ENCODE results near the gene ALAS1.

ALAS1 gene

DNA sequence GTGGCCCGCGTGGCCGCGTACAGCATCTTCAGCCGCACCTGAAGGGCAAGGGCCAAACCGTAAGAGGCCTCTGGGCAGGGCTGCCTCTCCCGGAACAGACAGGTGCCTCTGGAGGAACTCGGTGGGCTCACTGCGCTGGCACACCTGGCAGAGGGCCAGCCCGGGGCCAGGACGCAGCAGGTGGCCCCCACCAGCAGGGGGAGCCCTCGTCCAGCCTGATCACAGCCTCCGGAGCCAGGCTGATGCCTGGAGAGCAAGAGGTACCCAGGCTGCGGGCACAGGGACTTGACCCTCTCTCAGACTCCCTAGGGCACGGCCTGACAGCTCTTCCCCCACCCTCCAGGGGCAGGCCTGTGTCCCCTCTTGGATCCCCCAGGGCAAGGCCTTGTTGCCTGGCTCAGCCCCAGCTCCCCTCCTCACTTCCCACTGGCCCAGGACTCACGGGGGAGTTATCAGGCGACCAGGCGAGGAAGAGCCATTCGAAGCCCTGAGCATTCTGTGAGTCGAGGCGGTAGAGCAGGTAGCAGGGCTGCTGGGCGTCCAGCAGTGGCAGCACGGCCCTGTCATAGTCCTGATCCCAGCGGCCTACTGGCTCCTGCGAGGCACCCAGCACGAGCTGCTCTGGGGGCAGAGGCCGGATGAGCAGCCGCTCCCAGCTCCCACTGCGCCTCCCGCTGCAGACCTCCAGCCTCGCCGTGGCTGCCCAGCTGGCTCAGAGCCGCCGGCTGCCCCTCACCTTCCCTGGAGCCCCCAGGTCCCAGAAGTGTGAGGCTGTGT is 33.7 kb downstream of the ALAS1 start:
- no peak for DNase-seq (ENCODE audit: low read depth, low spot score)
- ChIA-PET CTCF (interaction anchor here (0.8 to 14.4 kb wide), 17 partner anchors 8 to 111 kb away, joined by 3 to 336 read pairs (median 4); partner anchors contain the start of gene TLR9), POLR2A (interaction anchor here (0.7 kb wide), 1 partner anchor 53 kb away, joined by 3 read pairs; no protein-coding TSS in a partner anchor)
- TF ChIP-seq, protein P1, sequence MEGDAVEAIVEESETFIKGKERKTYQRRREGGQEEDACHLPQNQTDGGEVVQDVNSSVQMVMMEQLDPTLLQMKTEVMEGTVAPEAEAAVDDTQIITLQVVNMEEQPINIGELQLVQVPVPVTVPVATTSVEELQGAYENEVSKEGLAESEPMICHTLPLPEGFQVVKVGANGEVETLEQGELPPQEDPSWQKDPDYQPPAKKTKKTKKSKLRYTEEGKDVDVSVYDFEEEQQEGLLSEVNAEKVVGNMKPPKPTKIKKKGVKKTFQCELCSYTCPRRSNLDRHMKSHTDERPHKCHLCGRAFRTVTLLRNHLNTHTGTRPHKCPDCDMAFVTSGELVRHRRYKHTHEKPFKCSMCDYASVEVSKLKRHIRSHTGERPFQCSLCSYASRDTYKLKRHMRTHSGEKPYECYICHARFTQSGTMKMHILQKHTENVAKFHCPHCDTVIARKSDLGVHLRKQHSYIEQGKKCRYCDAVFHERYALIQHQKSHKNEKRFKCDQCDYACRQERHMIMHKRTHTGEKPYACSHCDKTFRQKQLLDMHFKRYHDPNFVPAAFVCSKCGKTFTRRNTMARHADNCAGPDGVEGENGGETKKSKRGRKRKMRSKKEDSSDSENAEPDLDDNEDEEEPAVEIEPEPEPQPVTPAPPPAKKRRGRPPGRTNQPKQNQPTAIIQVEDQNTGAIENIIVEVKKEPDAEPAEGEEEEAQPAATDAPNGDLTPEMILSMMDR (IDR thresholded peaks at IDR 0.05; ENCODE audit: insufficient read depth, low read length, missing control alignments) = peak; percentile 82
- H3K4me3 ChIP-seq (ENCODE audit: low read depth, low read length) = no peak overlapping the region

DNA sequence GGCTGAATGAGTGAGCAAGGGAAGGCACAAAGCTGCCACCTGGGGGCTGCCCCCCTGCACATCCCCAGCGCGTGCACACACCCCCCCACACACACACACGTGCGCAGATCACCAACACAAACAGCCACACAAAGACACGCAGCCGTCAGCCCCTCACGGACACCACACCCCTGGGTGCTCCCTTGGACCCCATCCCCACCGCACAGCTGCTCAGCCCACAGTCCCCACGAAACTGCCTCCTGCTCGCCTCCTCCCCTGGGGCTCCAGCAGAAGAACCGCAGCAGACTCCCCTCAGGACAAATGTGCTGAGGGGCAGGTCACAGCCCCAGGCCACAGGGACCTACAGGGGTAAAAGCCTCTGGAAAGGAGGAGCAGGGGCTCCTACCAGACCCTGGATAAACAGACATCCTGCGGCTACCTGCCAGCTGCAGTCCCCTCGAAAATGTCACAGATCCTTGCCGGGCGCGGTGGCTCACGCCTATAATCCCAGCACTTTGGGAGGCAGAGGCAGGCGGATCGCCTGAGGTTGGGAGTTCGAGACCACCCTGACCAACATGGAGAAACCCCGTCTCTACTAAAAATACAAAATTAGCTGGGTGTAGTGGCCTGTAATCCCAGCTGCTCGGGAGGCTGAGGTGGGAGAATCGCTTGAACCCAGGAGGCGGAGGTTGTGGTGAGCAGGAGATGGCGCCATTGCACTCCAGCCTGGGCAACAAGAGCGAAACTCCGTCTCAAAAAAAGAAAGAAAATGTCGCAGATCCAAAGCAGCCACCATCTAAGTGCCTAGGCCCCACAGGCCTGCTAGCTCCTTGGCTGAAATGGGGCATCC is 34.5 kb downstream of the ALAS1 start:
- ChIA-PET POLR2A (no interaction called here), CTCF (interaction anchor here (0.8 to 14.4 kb wide), 10 partner anchors 14 to 106 kb away, joined by 3 to 336 read pairs (median 4); partner anchors contain the start of gene TLR9)
- no peak for DNase-seq (ENCODE audit: low read depth, low spot score)
- H3K4me3 ChIP-seq (ENCODE audit: low read depth, low read length) = no peak overlapping the region
- TF ChIP-seq, protein P1 (IDR thresholded peaks at IDR 0.05; ENCODE audit: insufficient read depth, low read length, missing control alignments) = no peak

DNA sequence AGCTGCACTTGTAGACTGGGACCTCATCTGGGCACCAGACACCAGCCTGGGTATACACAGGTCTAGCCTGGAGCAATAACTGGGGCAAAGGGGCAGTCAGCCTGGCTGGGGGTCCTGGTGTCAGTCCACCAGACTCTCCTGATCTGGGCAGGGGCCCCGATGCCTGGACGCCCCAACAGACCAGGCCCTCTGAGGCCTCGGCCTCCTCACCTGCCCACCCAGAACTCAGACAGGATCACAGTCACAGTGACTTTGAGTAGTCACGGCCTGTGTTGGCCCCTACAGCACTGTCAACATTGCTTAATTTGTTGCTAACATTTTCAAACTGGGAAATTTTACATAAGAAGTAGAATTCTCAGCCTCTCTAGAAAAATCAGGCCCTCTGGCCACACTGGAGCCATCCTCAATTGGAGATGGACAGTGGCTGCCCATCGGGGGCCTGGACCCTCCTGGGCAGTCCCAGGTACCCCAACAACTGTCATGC is 35.2 kb downstream of the ALAS1 start:
- ChIA-PET POLR2A (no interaction called here), CTCF (interaction anchor here (1.1 to 14.4 kb wide), 6 partner anchors 14 to 106 kb away, joined by 3 to 336 read pairs (median 4); partner anchors contain the start of gene TLR9)
- no peak for DNase-seq (ENCODE audit: low read depth, low spot score)
- no peak overlapping the region for H3K4me3 ChIP-seq (ENCODE audit: low read depth, low read length)
- TF ChIP-seq, protein P1 (IDR thresholded peaks at IDR 0.05; ENCODE audit: insufficient read depth, low read length, missing control alignments) = no peak

- ChIA-PET CTCF (interaction anchor here (2.1 to 14.4 kb wide), 2 partner anchors 15 to 105 kb away, joined by 21 to 336 read pairs; partner anchors contain the start of gene TLR9), POLR2A (no interaction called here)
- no peak for DNase-seq (ENCODE audit: low read depth, low spot score)
- H3K4me3 ChIP-seq (ENCODE audit: low read depth, low read length) = no peak overlapping the region
- TF ChIP-seq, protein P1 (IDR thresholded peaks at IDR 0.05; ENCODE audit: insufficient read depth, low read length, missing control alignments) = no peak
Measured at GRCh38 chr3:52233968-52234367, 36.0 kb downstream of the ALAS1 start.

DNA sequence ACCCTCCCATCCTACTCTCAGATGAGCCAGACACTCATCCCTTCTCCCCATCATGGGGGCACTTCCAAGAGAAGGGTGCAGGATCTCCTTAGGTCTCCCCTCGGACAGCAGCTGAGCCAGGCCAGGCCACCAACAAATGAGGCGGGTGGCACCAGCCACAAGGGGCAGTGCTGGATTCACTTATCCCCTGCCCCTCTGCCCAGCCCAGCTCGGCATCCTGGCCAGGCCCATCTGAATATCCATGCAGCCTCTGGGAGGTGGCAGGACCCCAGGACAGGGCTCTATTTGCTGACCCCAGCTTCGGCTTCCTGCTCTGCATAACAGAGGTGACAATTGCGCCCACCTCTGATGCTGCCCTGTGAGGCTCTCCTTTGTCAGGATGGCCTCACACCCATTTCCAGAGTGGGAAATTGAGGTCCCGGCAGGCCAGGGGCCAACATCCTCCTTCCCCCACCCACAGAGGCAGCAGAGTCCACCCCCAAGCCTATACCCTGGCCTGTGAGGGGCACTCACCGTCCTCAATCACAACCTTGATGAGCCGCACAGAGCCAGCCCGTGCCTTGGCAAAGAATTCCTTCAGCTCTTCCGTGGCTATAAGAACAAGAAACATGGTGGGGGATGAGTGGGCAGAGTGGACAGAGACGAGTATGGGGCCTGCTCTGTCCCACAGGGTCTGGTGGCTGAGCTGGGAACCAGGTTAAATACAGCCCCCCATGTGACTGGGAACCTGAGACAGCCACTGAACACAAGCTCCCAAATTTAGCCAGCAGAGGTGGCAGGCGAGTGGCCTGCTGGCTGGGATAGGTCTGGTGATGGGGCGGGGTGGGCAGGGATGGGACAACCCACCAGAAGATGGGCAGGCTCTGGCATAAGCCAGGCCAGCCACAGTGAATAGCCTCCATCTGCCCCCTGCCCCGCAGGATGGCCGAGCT is 36.8 kb downstream of the ALAS1 start:
- no peak for DNase-seq (ENCODE audit: low read depth, low spot score)
- TF ChIP-seq, protein P1 (IDR thresholded peaks at IDR 0.05; ENCODE audit: insufficient read depth, low read length, missing control alignments) = no peak
- CTCF ChIA-PET = interaction anchor here (0.8 to 14.4 kb wide), 7 partner anchors 8 to 104 kb away, joined by 3 to 336 read pairs (median 3); partner anchors contain the start of gene TLR9
- POLR2A ChIA-PET = no interaction called here
- no peak overlapping the region for H3K4me3 ChIP-seq (ENCODE audit: low read depth, low read length)

Data from AG04449 (cell line).